SK-N-SH treated with all-trans-retinoic acid at 6 μM for 48 hours (cell line): Measurements from ENCODE around the gene CDH4.

Experiments
- GLIS3 ChIP-seq: fragments of 250-450 bp; sonication (Bioruptor Pico); IDR thresholded peaks from 2 replicates; pipeline ENCODE4 v1.5.0; 2020; ENCODE audit warnings: mild to moderate bottlenecking, moderate library complexity
- OSR1 ChIP-seq: fragments of 250-450 bp; sonication (Bioruptor Pico); IDR thresholded peaks from 2 replicates; pipeline ENCODE4 v1.8.0; 2022; ENCODE audit warnings: moderate library complexity, mild to moderate bottlenecking, inconsistent platforms
- ZFP3 ChIP-seq: fragments of 250-450 bp; sonication (Bioruptor Pico); IDR thresholded peaks from 2 replicates; pipeline ENCODE4 v1.5.0; 2020; ENCODE audit warnings: mild to moderate bottlenecking, moderate library complexity
- ZNF70 ChIP-seq: fragments of 450-650 bp; formaldehyde crosslinking; IDR thresholded peaks from 2 replicates; pipeline ENCODE4 v1.5.0; 2020; ENCODE audit warnings: mild to moderate bottlenecking, moderate library complexity
- TF ChIP-seq, protein P1 (sequence below): fragments of 250-450 bp; sonication (Bioruptor Pico); IDR thresholded peaks from 2 replicates; pipeline ENCODE4 v1.8.0; 2020; ENCODE audit warnings: mild to moderate bottlenecking, moderate library complexity, borderline replicate concordance

DNA sequence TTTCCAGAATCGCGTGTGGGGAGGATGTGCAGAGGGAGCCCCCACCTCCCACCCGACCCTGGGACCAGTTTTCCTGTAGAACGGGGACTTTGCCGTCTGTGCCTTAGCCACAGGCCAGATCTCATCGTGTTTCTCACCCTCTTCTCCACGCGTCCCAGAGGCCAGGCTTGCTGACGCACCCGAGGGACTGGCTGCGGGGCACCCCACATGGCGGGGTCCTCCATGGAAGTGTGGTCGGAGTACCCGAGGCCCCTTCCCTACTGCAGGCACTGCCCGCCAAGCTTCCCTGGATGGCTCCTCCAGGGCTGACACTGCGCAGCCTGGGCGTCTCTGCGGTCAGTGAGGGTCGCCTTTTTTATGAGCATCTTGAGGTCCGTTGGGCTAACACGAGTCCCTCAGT lies 346.5 kb downstream of the CDH4 start:
- TF ChIP-seq GLIS3 (CRISPR knock-in tag): no peak
- TF ChIP-seq ZNF70 (CRISPR knock-in tag): no peak
- TF ChIP-seq ZFP3 (CRISPR knock-in tag): no peak
- TF ChIP-seq, protein P1, sequence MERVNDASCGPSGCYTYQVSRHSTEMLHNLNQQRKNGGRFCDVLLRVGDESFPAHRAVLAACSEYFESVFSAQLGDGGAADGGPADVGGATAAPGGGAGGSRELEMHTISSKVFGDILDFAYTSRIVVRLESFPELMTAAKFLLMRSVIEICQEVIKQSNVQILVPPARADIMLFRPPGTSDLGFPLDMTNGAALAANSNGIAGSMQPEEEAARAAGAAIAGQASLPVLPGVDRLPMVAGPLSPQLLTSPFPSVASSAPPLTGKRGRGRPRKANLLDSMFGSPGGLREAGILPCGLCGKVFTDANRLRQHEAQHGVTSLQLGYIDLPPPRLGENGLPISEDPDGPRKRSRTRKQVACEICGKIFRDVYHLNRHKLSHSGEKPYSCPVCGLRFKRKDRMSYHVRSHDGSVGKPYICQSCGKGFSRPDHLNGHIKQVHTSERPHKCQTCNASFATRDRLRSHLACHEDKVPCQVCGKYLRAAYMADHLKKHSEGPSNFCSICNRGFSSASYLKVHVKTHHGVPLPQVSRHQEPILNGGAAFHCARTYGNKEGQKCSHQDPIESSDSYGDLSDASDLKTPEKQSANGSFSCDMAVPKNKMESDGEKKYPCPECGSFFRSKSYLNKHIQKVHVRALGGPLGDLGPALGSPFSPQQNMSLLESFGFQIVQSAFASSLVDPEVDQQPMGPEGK: no peak
- no peak for TF ChIP-seq OSR1 (CRISPR knock-in tag)
